Measurements from ENCODE around the gene COLEC11.
"Not testable (repeated sequence)": the region's sequence is repeated elsewhere in the genome, so short reads cannot be mapped to it uniquely, and the experiment has no call there.

COLEC11 gene

DNA sequence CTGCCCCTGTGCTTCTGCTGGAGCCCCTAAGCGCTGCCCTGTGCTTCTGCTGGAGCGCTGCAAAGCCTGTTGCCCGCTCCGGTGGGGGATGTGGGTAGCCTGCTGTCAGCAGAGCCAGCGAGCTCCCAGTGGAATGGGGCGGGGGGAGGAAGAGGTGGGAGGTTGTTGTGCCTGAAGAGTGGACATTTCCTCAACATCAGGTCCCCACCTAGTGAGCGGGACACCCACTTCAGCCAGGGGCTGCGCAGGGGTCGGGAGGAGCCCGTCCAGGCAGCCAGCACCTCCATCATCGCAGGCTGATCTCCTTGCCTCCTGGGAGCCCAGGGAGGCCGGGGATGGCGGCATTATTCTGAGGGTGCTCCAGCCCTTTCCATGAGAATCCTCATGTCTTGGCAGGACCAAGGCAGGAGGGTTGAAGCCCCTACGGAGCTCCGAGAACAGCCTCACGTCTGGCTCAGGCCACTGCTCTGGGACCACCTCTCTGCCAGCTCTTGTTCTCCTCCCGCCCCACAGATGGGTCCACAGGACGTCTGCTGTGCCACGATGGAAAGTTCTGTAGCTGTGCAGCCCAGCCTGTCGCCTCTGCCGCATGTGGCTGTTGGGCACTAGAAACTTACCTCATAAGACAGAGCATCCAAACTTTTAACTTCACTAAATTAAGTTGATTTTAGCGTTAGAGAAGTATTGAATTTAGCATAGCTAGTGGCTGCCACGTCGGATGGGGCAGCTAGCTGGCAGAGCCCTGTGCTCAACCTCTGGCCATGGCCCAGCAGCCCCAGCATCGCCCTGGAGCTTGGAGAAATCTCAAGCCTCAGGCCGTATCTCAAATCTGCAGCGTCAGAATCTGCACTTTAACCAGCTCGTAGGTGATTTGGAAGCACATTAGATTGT, 61.2 kb downstream of the COLEC11 start:
- DNase-seq = no peak

DNA sequence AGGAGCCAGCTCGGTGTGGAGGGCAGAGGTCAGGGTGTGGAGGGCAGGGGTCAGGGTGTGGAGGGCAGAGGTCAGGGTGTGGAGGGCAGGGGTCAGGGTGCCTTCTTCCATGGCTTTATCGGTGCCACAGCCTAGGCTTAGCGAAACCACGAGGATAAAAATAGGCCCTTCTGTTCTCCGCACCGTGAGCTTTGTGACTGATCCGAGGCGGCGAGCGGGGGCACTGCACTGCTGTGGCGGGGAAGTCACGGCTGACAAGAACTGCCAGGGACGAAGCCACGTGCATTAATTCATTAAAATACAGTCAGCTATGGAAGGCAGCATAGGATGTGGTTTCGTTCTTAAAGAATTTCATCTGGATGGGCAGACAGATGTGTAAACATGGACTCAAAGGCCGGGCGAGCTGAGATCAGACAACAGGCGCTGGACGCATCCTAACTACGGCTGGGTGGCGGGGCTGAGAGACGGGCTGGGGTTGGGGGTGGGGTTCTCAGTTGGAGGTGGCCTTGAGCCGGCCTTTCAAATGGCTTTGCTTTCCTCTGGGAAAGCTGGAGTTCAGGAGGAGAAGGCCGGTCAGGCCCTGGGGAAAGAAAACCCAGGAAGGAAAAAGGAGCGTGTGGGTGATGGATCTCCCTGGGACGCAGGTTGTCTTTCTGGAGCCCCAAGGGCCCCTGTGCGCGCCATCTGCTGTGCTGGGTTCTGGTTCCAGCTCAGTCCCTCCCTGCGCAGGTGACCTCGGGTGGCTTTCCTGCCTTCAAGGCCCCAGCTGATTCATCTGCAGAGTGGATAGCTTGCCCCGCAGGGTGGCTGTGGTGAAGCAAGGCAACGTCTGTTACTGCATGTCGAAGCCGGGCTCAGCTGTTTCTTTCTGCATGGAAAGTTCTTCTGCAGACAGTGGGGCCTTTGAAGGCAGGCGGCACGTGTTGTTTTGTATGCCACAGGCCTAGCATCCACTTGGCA, 62.1 kb downstream of the COLEC11 start:
- peak; percentile 43 for DNase-seq

DNA sequence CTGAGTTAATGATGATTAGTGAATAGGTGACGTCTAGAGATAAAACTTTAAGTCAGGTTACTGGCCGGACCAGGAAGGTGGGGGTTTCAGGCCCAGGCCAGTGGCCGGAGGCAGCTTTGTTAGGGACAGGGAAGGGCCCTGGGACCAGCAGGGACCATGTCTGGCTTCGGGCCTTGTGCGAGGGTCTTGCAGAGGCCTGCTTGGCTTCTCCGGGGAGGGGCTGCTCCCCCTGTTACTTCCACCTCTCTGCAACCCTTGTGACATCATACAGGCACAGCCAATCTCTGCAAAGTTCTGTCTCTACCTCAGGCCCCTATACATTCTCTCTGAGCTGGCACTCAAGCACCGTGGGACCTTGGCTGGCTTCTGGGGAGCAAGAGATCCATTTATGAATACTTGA, 63.0 kb downstream of the COLEC11 start, which contains the start of gene ALLC:
Gene ALLC (plus strand): TSS at position 320 of the 400 bp plus-strand sequence. CDS start 12,958 bp downstream, outside the sequence.
- DNase-seq = no peak

DNA sequence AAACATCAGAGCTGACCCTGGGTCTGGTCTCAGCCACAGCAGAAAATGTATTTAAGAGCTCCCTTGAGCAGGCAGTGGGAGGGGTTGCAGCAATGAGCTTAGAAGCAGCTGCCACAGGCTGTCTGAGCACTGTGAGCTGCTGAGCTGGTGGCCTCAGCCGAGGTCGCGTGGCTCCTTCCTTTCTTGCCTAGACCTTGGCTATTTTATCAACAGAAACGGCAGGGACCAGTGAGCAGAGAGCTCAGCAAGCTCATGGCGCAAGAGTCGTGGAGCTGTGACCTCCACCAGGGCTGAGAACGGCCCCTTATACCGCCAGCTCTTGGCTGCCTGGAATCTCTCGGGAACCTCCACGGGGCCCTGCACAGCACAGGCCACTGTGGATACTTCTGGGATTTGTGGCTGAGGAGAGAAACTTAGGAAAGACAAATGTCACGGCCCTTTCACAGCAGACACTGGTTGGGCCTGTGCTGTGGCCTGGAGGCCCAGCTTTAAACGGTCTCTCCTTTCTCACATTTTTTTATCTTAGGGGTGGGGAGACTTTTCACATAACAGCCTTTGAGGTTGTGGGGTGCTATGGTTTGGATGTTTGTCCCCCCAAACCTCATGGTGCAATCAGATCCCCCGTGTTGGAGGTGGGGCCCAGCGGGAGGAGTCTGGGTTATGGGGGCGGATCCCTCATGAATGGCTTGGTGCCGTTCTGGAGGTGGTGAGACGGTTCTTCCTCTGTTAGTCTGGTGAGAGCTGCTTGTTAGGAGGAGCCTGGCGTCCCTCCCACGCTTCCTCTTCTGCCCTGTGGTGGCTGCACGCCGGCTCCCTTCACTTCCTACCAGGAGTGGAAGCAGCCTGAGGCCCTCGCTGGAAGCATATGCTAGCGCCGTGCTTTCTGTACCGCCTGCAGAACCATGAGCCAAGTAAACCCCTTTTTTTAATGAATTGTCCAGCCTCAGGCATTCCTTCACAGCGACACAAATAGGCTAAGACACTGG, 64.8 kb downstream of the COLEC11 start:
- no peak for DNase-seq

DNA sequence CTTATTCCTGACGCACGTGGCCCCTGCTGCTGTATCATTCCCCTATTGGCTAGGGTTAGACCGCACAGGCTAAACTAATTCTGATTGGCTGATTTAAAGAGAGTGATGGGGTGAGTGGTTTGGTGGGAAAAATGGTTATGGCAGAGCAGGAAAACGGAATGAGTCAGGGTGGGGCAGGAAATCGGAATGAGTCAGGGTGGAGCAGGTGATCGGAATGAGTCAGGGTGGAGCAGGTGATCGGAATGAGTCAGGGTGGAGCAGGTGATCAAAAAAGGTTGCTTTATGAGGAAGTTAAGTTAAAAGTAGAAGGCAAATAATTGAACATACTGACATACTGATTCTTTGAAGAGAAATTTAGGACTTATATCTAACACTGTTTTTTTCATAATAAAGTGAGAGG, 65.7 kb downstream of the COLEC11 start:
- DNase-seq = not testable (repeated sequence)

DNA sequence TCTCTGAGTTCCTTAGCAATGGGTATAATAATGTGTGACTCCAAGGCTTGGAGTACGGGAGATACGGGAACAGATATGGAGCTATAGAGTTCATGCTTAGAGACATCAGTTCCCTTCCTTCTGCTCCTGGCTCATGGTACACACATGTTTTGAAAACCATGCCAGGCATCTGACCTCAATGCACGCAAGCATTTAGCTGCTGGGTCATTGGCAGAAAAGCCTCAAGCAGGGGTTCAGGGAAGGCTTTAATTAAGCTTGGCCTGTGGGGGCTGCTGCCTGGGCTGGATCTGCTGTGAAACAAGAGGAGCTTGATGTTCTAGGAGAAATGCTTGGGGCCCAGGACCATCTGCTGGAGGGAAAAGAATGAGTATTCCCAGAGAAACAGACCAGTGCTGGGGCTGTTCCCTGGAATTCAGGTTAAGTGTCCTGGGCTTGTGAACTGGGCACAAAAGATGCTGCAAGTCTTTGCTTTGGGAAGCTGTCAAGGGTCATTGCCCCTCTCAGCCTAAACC, 66.3 kb downstream of the COLEC11 start:
- DNase-seq = no peak

DNA sequence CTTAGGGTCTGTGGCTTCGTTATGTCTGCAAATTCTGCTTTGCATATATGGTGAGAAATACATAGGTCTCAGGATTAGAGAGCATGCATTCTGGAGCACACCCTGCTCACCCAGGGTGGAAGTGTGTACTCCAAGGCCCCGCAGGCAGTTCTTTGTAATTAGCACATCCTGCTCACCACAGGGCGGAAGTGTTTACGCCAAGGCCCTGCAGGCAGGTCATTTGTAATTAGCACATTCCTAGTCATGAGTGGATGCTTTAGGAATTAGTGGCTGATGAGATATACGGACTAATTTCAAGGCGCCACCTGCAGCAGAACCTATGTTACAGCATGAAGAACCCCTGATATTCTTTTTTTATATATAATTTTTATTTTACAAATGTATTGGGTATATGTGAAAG, 67.3 kb downstream of the COLEC11 start:
- no peak for DNase-seq

DNA sequence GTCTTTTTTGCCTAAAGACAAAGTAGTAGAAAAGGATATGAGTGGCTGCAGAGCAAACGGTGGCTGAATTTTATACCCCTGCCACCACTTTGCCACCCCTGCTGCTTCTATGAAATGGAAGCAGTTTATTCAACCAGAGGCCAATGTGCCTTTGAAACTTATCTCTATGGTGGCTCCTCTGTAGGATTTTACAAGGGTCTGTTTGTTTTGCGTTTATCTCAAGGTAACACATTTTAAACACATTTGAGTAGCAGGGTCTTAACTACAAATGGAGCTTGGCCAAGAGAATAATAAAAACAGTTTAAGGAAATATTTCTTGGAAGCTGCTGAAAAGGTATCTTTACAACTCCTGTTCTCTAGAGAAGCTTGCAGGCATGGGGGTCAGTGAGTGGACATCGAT, 69.2 kb downstream of the COLEC11 start:
- DNase-seq = no peak

DNA sequence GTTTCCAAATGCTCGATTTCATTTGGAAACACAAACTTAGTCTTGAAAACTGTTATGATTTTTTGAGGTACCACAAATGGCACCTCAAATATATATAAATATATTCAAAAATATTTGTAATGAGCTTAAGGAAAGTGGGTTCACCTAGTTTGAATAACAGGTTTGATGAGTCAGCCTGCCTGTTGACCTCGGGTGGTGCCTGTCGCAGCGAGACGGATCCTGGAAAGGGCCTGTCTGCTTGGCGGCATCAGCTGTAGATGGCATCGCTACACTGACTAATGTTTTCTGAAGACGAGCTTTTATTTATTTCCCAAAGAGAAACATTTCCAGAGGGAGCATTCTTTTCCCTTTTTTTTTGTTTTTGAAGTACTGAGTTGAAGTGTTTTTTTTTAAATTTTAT, 70.0 kb downstream of the COLEC11 start:
- DNase-seq = no peak

DNA sequence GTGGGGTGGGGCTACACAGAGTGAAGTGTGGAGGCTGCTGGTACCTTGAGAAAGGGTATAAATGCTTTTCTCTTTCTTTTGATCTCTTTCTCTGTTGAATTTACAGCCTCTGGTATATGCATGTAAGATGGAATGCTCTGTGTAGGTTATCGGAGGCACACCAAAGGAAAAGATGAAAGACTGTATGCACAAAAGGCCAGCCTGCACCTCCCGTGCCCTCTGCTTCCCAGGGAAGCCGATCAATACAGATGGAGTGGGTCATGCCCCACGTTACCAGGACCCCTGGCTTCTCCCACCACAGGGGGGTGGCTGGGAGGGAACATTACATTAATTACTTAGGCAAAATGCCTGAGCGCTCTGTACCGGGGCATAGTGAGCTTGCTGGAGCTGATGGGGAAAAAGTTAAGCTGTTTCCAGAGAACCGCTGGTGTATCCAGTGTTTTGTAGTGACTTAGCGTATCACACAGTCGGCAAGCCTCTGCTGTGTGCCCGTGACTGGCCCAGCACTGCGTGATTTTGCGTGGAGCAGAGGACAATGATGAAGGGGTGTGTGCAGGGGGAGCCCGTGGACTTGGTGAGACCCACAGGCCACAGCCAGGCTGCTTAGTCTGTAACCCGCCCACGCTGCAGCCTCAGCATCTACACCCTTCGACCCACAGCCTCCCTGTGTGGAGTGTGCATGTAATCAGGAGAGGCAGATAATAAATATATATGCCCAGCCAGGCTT, 71.1 kb downstream of the COLEC11 start:
- no peak for DNase-seq

DNA sequence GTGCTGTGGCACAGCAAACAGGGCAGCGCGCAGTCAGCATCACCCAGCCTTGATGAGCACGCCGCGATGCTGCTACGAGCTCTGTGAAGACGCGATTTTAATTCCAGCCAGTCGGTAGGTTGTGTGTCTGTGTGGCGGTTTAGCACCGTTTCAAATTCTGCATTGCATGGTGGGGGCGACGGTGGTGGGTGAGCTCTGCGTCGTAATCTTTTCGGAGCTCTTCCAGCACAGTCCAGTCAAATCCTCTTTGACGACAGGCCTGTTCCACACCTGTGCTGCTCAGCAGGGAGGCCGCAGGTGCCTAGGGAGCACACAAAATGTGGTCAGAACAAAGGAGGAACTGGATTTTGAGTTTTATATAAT, 71.7 kb downstream of the COLEC11 start:
- DNase-seq = no peak

DNA sequence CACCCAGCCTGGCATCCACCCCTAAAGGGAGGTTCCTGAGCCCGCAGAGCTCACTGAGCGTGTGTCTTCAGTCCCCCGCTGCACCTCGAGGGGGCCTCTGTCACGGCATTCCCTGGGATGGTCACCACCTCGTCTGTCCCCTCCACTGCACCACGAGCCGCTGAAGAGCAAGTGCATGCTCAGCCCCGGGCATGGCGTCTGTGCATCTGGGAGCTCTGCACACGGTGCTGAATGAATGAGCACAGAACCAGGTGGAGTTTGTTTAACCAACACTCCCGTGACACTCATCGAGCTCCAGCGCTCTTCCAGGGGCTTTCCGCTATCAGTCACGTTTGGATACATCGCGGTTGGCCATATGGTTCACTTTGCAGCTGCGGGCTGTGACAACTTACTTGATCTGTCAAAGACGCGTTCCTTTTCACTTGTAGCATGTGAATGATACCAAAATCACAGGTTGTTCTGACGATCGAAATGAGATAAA, 72.3 kb downstream of the COLEC11 start:
- peak; percentile 82 for DNase-seq

DNA sequence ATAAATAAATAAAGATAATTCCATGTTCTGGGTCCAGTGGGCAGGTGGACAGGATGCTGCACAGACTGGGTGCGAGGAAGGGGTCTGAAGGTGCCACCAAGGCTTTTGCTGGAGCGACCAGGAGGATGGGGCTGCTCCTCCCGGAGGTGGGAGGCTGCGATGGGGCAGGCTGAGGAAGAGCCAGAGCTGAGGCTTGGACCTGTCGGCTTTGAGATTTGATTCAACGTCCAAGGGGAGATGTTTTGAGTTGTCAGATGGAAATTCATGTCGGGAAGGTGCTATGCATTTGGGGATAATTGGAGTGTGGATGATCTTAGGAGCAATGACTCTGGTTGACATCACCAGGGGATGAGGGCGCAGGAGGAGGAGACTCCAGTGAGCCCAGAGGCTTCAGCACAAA, 74.7 kb downstream of the COLEC11 start:
- DNase-seq = no peak

DNA sequence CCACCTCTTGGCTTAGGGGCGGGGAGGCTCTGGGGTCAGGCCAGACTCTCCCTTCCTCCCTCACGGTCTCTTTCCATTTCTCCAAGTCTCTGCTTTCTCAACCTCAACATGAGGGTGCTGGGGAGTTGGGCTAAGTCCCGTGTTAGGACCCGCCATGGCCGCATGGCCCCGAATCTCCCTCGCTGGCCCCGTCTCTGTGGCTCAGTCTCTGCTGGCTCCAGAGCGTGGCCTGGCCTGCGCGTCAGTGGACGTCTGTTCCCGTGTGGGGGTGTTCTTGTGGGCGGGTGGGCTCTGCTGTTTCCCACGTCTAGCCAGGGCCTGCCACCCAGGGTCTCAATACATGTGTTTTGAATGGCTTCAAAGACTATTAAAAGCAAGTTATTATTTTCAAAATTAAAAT, 75.5 kb downstream of the COLEC11 start:
- DNase-seq = no peak

DNA sequence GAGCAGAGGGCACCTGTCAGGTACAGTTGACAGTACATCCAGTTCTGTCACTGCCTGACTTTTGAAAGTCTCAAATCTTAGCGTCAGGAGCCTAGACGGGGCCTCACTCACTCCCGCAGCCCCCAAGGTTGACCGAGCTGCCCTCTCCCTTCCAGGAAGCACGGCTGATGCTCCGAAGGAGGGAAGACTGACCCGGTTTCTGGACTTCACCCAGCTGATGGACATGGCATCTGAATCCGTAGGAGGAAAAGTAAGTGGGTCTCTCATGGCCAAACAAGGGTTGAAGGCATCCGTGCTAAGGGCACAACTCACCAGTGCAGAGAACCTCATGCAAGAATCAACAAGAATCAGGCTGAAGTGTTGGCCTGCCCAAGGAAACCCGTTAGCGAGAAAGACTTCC, 76.0 kb downstream of the COLEC11 start:
- DNase-seq = no peak

DNA sequence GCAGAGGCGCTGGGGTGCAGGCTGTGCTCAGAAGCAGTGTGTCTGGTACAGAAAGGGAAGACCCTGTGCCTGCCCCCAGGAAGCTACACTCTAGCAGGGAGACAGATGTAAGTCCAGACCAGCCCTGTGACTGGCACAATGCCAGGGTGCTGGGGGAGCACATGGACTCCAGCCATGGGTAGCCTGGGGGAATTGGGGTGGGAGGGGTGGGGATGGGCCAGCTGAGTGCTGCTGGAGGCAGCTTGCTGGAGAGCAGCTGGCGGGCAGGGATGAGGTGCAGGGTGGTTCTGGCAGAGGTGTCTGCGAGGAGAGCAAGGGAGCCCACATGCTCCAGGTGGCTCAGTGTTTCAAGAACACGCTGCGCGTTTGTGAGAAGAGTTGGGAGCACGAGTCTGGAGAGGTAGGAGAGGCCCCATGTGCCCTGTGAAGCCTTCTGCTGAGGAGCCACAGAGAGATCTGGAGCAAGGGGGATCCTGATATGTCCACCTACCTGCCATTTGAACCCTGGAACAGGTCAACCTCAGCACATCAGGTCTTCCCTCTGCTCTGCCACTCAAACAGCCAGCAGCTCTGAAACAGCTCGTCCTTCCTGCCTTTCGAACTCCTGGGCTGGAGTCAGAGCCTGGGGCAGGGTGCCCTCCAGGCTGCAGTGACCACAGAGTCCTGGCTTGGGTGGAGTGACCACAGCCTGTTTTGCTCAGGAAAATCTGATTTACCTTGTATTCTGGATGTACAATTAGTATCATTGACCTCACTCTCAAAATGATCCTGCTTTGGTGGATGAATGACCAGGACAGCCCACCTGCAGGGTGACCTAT, 78.2 kb downstream of the COLEC11 start:
- peak; percentile 60 for DNase-seq

DNA sequence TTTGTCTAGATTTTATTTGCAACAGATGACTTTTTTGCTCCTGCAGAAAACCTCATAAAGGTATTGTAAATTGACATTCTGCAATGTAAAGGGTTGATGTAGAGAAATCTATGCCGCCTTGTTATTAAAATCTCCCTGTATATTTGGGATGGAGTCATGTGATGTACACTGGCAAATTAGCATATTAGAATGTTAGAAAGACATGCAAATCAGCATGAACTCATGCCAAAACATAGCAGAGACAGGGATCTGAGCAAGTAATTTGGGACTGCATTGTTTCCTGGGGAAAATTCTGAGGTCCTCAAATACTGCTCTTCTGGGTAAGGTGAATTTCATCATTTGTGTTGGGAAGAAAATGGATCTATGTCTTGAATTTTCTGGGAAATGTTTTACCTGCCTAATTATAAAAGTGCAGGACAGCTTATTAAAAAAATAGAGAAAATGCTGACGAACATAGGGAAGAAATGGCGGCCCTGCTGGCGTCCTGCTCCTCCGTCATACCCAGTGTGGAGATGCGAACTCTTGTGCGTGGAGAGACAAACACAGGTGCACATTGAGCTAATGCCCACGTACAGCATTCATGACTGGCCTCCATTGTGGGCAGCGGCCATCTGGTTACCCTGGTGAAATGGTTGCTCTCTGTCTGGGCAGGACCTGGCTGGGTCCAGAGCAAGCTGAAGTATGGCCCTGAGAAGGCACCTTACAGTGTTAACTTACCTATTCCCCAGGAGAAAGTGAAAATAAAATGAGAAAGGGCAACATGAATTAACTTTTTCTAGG, 79.3 kb downstream of the COLEC11 start:
- DNase-seq = no peak

DNA sequence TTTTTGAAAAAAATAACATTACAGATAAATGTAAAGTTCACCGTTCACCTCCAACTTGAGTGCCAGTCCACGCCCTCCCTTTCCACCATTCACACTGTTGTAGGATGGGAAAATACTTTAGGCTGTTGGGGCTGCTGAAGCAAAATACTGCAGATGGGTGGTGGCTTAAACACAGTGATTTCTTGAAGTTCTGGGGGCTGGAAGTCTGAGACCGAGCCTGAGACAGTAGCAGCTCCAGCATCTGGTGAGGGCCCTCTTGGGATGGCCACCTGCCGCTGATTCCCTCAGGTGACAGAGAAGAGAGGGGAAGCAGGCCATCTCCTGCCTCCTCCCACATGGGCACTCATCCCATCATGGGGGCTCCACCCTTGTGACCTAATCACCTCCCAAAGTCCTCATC, 80.8 kb downstream of the COLEC11 start:
- no peak for DNase-seq

DNA sequence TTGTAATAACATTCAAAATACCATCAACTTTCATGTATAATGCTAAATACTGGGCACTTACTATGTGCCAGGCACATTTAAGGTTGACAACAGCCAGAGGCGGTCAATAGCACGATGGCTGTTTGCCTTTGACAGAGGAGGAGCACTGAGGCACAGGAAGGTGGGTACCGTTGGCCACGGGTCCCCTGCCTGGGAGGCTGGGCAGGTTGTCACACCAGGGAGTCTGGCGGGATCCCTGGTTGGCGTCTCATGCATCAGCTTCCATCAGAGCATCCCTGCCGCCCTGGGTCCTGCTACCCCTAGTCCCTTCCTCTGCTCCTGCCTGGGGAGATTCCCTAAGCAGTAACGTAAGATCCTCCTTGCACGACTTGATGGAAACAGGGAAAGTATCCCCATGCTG, 82.5 kb downstream of the COLEC11 start:
- no peak for DNase-seq

DNA sequence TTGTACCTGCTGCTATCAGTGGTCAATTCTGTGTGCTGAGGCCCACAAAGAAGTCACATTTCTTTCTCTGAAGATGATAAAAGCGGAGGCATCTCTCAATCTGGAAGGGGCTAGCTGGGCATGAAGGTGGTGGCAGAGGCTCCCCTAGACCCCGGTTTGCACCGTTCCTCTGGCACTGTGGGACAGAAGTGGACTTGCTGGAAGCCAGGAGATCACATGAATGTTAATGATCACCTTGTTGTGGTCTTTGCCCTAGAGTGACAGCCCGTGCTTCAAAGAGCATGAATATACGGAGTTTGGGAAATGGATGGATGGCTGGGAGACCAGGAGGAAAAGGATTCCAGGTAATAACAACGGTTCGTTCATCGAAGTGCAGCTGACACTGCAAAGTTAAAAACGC, 83.3 kb downstream of the COLEC11 start:
- no peak for DNase-seq
